NCI-H1092 treated with DMSO at 0.1 percent for 48 hours (cell line): ENCODE measurements around the gene APOBEC2.

Source experiments
- DNase-seq: peaks from one replicate; lab custom pipeline; 2025; lab: John Stamatoyannopoulos, UW

APOBEC2 gene

GRCh38 chr6:41090841-41091761, 38.1 kb downstream of the APOBEC2 start:
- DNase-seq = no peak

DNA sequence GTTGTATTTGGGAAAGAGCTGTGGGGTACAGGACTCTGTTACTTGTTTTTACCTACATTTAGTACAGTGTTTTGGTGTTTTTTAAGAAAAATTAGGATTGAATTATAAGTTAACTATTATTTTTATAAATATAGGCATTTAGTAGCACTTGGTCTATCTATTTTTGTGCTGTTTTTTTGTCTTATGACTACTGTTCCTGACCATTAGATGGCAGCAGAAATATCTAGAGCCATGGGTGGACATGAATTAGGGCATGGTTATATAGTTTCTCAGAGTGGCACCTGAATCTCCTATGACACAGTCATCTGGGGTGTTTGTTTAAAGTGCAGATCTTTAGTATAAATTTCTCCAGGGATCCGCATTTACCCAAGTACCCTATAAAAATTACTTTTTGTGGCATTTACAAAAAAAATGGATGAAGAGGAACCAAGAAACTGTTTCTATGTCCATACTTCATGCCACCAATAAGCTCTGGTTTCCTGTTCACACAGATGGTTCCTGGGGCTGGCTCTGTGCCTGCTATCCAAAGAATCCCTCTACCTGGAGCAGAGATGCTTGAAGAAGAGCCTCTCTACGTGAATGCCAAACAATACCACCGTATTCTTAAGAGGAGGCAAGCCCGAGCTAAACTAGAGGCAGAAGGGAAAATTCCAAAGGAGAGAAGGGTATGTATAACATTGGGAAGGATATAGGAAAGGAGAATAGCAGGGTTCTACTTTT, 39.6 kb downstream of the APOBEC2 start:
- peak; percentile 13 for DNase-seq

GRCh38 chr6:41093729-41094128, 40.7 kb downstream of the APOBEC2 start:
- no peak for DNase-seq

DNA sequence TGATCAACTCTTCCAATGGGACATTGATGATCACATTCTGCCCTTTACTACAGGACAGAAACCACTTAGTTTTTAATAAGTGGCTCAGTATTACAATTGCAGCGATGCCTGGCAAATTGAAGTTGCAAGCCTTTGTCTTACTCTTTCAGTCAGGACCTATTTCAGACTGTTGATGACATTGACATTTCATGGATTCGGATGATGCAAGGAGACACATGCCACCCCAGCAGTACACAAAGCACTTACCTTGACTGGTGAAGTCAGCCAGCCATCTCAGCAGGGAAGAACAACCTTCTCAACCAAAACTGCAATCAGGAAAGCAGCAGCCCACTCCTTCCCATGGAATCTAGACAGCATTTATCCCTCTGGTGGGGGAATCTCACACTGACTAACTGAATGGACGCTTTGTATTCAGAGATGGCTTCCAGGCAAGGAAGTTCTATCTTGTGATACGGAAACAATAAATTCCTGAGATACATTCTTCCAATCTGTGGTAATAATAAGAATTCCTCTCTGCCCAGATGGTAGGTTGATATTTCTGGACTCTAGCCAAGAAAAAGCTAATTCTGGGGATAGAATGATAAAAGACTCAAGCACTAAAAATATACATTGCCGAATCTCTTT, 44.6 kb downstream of the APOBEC2 start:
- DNase-seq = no peak

DNA sequence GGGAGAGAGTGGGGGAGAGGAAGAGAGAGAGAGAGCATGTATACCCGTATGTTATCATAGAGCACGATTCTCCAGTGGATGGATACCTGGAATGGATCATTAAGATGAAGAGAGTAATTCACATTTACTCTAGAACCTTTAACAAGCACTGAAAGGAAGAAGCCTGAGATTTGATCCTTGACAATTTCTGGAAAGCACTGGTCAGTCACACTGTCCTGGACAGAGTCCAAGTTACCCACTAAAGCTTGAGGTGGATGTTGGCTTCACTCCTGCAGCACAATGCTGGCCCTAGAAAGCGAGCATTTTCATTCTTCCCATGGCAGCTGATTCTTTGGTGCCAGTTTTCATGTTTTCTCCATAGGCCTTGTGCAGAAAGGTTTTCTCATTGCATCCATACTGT, 45.4 kb downstream of the APOBEC2 start:
- no peak for DNase-seq

GRCh38 chr6:41100871-41101287, 47.9 kb downstream of the APOBEC2 start:
- no peak for DNase-seq

- DNase-seq = no peak
These were observed 50.8 kb downstream of the APOBEC2 start for GRCh38 chr6:41103847-41104246.

- no peak for DNase-seq
These were observed 58.0 kb downstream of the APOBEC2 start for GRCh38 chr6:41111017-41111416.
